Activated CD8-positive, alpha-beta memory T cell treated with anti-CD3 and anti-CD28 coated beads for 48 hours (primary cell): Measurements from ENCODE around the gene PRLHR.
A peak's percentile ranks its signal among the peaks of the same experiment; 100 is the strongest.

Source experiments
- DNase-seq, 3 experiments: peaks; one replicate each; pipeline ENCODE4 v3.0.0-alpha.2; 2020; ENCODE audit warnings: low read depth in 2 of 3, low spot score in 2 of 3

The PRLHR gene

GRCh38 chr10:118587881-118588651 lies 7.4 kb downstream of the PRLHR start:
- DNase-seq = no peak

DNA sequence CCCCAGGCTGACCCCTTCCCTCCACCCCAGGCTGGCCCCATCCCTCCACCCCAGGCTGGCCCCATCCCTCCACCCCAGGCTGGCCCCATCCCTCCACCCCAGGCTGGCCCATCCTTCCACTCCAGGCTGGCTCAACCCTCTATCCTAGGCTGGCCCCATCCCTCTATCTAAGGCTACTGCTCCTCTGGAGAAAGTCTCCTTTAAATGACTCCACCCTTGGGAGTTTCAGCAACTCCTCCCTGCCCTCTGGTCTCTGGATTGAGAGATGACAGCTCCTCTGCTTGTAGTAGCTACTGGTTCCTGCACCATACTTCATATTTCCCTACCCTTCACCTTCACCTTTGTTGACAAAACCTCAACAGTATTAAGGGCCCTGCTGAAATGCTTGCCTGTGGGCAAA lies 8.5 kb downstream of the PRLHR start:
- DNase-seq = no peak

GRCh38 chr10:118585794-118586193 lies 9.7 kb downstream of the PRLHR start:
- no peak for DNase-seq

- no peak for DNase-seq
These were observed 10.2 kb downstream of the PRLHR start for GRCh38 chr10:118585234-118585633.

DNA sequence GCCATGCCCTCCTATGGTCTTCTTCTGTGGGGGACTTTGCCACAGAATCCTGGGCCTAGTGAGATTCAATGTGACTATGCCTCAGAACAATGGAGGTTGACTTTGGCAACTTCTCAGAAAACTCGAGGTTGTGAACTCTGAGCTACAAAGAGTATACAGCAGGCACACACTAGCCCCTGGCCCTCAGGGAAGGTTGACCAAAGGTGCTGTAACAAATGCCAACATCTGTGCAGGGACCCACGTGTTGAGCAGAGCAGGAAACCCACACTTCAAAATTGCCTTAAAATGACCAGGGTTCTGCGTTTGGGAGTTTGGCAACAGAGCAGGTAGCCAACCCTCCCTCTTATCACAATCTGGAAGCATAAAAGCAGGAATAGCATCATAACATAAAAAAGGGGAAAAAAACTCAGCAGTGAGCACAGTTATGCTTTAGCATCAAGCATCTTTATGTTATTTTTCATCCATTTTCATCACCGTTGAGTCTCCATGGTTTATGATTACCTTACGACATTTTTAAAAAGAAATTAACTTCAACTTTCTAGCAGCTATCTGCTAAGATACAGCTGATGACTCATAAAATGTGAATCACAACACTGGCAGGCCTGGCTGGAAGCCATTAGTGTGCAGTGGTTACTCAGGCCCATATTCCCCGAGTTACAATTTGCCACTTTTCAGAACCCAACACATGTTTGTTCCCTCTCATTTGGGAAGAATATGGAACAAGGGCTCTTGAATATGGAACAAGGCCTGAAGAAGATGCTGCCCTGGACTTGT lies 11.1 kb downstream of the PRLHR start:
- no peak for DNase-seq

- DNase-seq = no peak
These were observed 11.8 kb downstream of the PRLHR start for GRCh38 chr10:118583611-118584010.

DNA sequence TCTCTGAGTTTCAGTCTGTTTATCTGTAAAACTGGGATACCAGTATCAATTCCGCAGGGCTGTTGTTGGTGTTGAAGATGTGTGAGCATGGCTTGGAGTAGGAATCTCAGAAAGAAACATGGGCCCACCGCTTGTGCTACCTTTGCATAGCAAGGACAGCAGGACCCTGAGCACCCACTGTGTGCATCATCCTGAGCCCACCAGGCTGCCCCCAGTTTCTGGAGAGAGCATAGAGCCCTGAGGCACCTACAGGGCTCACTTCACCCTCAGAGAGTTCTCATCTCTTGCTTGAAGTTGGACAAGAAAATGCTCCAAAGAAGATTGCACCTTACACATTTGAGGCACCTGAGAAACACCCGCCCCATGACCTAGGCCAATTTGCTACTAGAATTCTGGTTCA lies 12.9 kb downstream of the PRLHR start:
- DNase-seq = no peak

- DNase-seq = no peak
These were observed 14.1 kb downstream of the PRLHR start for GRCh38 chr10:118581340-118581739.

DNA sequence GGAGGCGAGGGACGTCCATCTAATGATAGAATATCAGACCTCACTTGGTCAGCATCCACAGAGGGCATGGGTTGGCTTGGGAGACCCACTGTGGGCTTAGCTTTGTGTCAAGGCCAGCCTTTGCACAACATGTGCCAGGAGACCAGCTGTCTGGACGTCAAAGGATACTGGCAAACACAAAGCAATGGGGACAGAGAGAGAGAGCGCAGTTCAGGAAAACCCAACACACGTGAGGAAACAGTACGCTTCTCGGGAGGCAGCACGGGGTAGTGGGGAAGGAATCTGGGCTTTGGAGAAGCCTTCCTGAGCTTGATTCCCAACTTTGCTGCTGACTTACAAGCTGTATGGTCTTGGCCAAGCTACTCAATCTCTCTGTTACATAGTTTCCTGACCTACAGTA lies 14.7 kb downstream of the PRLHR start:
- DNase-seq = no peak

GRCh38 chr10:118573512-118573911 lies 21.9 kb downstream of the PRLHR start:
- DNase-seq = no peak

DNA sequence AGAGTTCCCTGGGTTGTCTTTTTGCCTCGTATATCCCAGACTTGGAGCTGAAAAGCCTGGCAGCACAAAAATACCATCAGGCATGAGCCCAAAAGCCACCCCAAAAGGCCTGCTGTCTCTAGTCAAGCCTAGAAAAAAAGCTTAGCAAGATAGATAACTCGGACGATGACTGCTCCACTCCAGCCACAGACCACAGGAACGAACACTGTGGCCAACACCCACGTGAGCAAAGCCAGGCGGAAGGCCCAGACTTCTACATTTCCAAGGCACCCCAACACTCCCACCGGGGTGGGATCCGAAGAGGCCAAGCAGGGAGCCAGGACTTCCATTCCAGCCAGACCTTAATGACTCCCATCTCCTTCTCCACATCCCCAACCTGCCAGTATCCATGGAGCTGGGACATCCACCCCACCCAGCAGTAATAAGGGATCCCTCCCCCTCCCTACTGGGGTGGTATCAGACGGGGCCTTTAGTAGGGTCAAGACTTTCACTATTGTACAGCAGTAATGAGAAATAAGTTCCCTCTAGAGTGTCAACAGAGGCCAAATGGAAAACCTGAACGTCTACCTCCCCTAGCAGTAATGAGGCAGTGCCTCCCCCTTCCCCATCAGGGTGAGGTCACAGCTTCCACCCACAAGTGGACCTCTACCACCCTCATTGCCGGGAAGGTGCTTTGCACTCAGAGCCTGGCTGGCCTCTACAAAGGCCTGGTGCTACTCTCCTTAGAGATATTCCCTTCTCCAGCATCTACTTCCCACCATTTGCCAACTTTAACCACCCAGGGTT lies 23.0 kb downstream of the PRLHR start:
- DNase-seq = no peak

DNA sequence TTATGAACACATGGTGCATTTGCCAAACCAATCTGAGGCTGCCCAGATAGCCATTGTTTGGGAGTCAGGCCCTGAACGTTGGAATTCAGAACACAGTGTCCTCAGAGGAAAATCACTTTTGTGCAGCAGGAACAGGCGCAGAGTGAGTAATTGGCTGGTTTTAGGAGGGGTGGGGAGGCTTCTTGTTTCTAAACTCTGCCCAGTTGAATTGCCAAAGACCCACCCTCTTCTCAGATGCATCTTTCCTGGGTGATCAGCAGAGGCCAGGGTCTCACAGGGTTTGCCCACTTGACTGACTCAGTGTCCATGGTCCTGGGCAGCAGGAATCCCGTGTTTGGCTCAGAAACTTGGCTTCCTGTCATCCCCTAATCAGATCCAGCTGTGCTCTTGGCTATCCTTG lies 24.3 kb downstream of the PRLHR start:
- DNase-seq = no peak

GRCh38 chr10:118570591-118570990 lies 24.9 kb downstream of the PRLHR start:
- DNase-seq = no peak

DNA sequence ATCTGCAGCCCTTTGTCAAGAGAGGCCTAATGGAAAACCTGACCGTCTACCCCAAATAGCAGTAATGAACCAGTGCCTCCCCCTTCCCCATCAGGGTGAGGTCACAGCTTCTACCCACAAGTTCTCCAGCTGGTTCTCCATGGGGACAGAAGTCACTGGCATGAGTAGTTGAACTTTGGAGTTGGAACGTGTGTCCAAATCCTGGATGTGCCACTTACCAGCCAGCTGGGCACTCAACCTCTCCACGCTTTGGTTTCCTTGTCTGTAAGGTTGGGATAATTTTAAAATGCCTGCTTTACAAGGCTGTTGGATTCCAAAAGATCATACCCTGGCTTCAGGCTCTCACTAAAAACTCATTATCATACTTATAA lies 25.6 kb downstream of the PRLHR start:
- no peak for DNase-seq

DNA sequence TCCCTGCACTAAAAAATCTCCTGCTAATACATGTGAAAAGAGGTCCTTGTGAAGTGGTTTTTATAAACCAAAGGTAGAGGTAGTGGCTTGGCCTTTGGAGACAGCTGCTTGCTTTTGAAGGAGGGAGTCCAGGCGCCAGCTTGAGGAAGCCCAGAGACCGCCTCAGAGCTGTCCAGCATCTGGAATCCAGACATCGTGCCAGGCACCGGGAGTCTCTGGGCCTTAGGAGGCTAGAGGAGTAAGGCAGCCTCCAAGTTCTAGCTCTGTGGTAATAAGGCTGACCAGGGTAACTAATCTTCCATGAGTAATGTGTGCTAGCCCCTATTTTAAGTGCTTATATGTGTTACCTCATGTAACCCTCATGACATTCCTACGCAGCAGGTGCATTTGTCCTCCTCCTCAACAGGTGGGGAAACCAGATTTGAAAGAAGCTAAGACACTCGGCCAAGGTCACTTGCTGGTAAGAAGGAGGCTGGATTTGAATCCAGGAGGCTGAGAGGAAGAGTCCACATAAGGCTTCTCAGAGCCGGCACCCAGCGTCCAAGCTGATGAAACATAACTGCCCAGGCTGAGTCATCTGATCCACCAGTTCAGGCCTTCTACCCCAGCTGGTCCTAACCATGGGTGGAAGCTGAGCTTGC lies 26.1 kb downstream of the PRLHR start:
- DNase-seq = no peak

GRCh38 chr10:118568327-118568848 lies 27.1 kb downstream of the PRLHR start:
- DNase-seq = peak in 1 of 3 experiments; percentile 7

DNA sequence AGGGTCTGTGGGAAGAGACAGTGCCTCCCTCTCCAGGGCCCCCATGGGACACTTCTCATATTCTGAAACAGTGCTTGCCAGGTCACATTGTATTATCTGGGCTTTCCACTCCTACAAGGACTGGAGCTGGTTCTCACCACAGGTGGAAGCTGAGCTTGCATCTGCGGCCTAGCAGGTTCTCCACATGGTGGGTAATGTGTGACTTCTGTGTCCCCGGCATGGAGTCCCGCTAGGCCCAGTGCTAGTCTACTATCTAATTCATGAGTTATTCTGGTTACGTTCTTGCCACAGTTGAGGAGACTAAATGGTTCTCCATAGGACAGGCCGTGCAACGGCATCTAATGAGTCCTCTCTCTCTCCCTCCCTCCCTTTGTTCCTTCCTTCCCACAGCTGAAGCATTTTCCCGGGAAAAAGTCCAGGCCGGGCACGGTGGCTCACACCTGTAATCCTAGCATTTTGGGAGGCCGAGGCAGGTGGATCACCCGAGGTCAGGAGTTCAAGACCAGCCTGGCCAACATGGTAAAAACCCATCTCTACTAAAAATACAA lies 27.7 kb downstream of the PRLHR start:
- no peak for DNase-seq

- no peak for DNase-seq
These were observed 28.5 kb downstream of the PRLHR start for GRCh38 chr10:118566911-118567310.

GRCh38 chr10:118565301-118566075 lies 30.0 kb downstream of the PRLHR start:
- no peak for DNase-seq

DNA sequence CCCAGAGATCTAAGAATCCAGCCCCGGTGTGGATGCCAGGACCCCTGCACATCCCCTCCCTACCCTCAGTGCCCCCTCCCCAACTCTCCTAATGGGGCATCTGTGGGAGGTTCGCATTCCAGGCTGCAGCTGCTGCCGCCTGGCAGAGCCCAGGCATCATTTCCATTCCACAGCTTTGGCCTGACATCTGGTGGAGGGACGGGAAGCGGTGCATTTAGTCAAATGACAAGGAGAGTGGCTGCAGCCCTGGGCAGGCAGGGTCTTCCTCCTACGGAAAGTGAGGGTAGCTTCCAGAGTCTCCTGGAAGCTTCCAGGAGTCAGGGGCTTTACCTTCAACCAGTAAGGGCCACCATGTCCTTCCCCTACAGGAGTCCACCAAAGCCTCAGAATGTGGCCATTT lies 30.8 kb downstream of the PRLHR start:
- DNase-seq = no peak
